Measurements from ENCODE around the gene COMMD2. TPM values are rescaled to one million over a fixed set of nuclear protein-coding genes. Genes with fewer than 3 reads are reported as not detected.
A peak's percentile ranks its signal among the peaks of the same experiment; 100 is the strongest.

COMMD2 gene
- polyA plus RNA-seq (2012; rRNA removed), result 20.9 and 21.3 TPM in 2 replicates
- 23.4 and 27.2 TPM in 2 replicates for polyA plus RNA-seq (2012; cell fraction: cytosol; rRNA removed)
- 10.1 and 15.3 TPM in 2 replicates for polyA plus RNA-seq (2012; cell fraction: nucleus; rRNA removed)

GRCh38 chr3:149752051-149752787, at the start of gene COMMD2:
COMMD2 (minus strand) TSS chr3:149752489; CDS start chr3:149752444, 45 bp downstream.
- peak within 1 kb of the TSS; percentile 86 for H3K9ac ChIP-seq
- H3F3A ChIP-seq (replicated peaks; ENCODE audit: insufficient read depth), result no peaks in the 10 kb centered on the region
- peak within 1 kb of the TSS; percentile 96 for H3K4me3 ChIP-seq (ENCODE audit: low read depth in 2 of 2, low read length in 1 of 2)
- peaks cover 27 to 33% of the 10 kb centered on the region in 2 experiments for H3K36me3 ChIP-seq (replicated peaks in 1 of 2; ENCODE audit: control insufficient read depth in 1 of 2, insufficient read depth in 2 of 2, low read length in 1 of 2)
- peak within 1 kb of the TSS; percentile 99 for H2AFZ ChIP-seq (ENCODE audit: low read depth)
- H3K9me3 ChIP-seq, result no peaks in the 10 kb centered on the region
- H3K9me2 ChIP-seq, result no peaks in the 10 kb centered on the region
- peaks cover 0 to 5% of the 10 kb centered on the region in 2 experiments; a peak in 3 of 4 replicates for H3K4me1 ChIP-seq (ENCODE audit: control insufficient read depth in 1 of 2, insufficient read depth in 2 of 2, low read depth in 1 of 2, low read length in 1 of 2)
- ChIA-PET CTCF (interaction anchor here (0.7 to 2.8 kb wide), 15 partner anchors 13 to 363 kb away, joined by 3 to 17 read pairs (median 4); no protein-coding TSS in a partner anchor), POLR2A (interaction anchor here (0.6 to 2.3 kb wide), 3 partner anchors 61 to 208 kb away, joined by 3 to 6 read pairs (median 3); partner anchors contain the start of gene RNF13)
- peak; percentile 82 for DNase-seq
- peak within 1 kb of the TSS; percentile 59 to 74; a peak in 3 of 4 replicates for H3K27ac ChIP-seq (ENCODE audit: low read depth in 2 of 2, low read length in 1 of 2)
- peaks cover 30% of the 10 kb centered on the region for H3K79me2 ChIP-seq (ENCODE audit: insufficient read depth)
- no peaks in the 10 kb centered on the region for H4K20me1 ChIP-seq (ENCODE audit: insufficient read depth)
- peak within 1 kb of the TSS; percentile 86 for H3K4me2 ChIP-seq
- WGBS (ENCODE audit: low lambda C conversion rate), result 1% methylated on average over 49 of the region's 52 CpGs
- no peaks in the 10 kb centered on the region for H3K27me3 ChIP-seq (ENCODE audit: insufficient read depth)
- TF ChIP-seq POLR2AphosphoS5 (IDR thresholded peaks at IDR 0.05; ENCODE audit: low read depth, low read length) (peak; percentile 92), JUND (IDR thresholded peaks at IDR 0.05) (no peak; the same call in 1 of the 2 replicates), MXI1 (IDR thresholded peaks at IDR 0.05; ENCODE audit: low read depth, low read length) (peak; percentile 93), TEAD4 (IDR thresholded peaks at IDR 0.05; ENCODE audit: borderline replicate concordance, insufficient read depth) (no peak; the same call in 1 of the 2 replicates), TAF1 (IDR thresholded peaks at IDR 0.05; ENCODE audit: borderline replicate concordance, low read depth, low read length) (peak; percentile 96), ZBTB33 (IDR thresholded peaks at IDR 0.05; ENCODE audit: borderline replicate concordance, low read depth) (peak; percentile 48; the same call in 1 of the 2 replicates), RAD21 (IDR thresholded peaks at IDR 0.05; ENCODE audit: low read length) (peak; percentile 41), EZH2phosphoT487 (IDR thresholded peaks at IDR 0.05; ENCODE audit: borderline replicate concordance, low read depth) (no peak), CTCF (IDR thresholded peaks at IDR 0.05) (peak; percentile 53), SMC3 (IDR thresholded peaks at IDR 0.05; ENCODE audit: low read depth, low read length) (peak; percentile 41), FOSL2 (IDR thresholded peaks at IDR 0.05; ENCODE audit: borderline replicate concordance, low read depth) (no peak; the same call in 1 of the 2 replicates), YY1 (IDR thresholded peaks at IDR 0.05; ENCODE audit: low read depth) (peak; percentile 70), RFX5 (IDR thresholded peaks at IDR 0.05; ENCODE audit: low read length) (peak; percentile 61; the same call in 1 of the 2 replicates), NFIC (IDR thresholded peaks at IDR 0.05; ENCODE audit: borderline replicate concordance) (no peak; the same call in 1 of the 2 replicates), GABPA (IDR thresholded peaks at IDR 0.05; ENCODE audit: low read depth) (peak; percentile 94), RXRA (IDR thresholded peaks at IDR 0.05; ENCODE audit: borderline replicate concordance, low read depth) (no peak), MEF2A (IDR thresholded peaks at IDR 0.05; ENCODE audit: borderline replicate concordance, low read depth) (no peak), USF2 (IDR thresholded peaks at IDR 0.05; ENCODE audit: borderline replicate concordance, low read depth, low read length) (no peak), EP300 (IDR thresholded peaks at IDR 0.05; ENCODE audit: borderline replicate concordance in 1 of 2, low read depth in 1 of 2, low read length in 1 of 2) (peak in 1 of 2 experiments; percentile 22; a peak in 1 of 4 replicates), CHD2 (IDR thresholded peaks at IDR 0.05; ENCODE audit: low read length, partially characterized antibody) (peak; percentile 95), NRF1 (IDR thresholded peaks at IDR 0.05; ENCODE audit: low read depth, low read length) (0 out of 2 replicates have a peak, but pooled peaks have one; percentile 10), FOXJ3 (CRISPR knock-in tag; IDR thresholded peaks at IDR 0.05) (no peak), GATA2 (CRISPR knock-in tag; IDR thresholded peaks at IDR 0.05) (peak; percentile 26; the same call in 1 of the 2 replicates), FOXM1 (IDR thresholded peaks at IDR 0.05; ENCODE audit: low read depth) (no peak), ELF1 (IDR thresholded peaks at IDR 0.05) (peak; percentile 64; the same call in 1 of the 2 replicates)
- TF ChIP-seq, protein P1, sequence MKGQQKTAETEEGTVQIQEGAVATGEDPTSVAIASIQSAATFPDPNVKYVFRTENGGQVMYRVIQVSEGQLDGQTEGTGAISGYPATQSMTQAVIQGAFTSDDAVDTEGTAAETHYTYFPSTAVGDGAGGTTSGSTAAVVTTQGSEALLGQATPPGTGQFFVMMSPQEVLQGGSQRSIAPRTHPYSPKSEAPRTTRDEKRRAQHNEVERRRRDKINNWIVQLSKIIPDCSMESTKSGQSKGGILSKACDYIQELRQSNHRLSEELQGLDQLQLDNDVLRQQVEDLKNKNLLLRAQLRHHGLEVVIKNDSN (IDR thresholded peaks at IDR 0.05; ENCODE audit: borderline replicate concordance, low read depth), result no peak

All from SK-N-SH (cell line).